Astrocyte of the spinal cord (primary cell): ENCODE results near the gene LMO1.

Experiments used
- DNase-seq: peaks from one replicate; pipeline ENCODE4 v3.0.0; 2011; ENCODE audit warnings: low read depth, low spot score
- H3K4me3 ChIP-seq: 2 replicates; pipeline ENCODE4 v1.5.1; 2011; ENCODE audit warnings: low read depth, mild to moderate bottlenecking, low read length, moderate library complexity
- CTCF ChIP-seq: IDR thresholded peaks from 2 replicates; pipeline ENCODE4 v1.5.1; 2012; ENCODE audit warnings: low read depth, mild to moderate bottlenecking, low read length, inconsistent platforms
- in situ Hi-C: cut with HindIII; loops from 2 replicates; pipeline ENCODE4 v1.10.0; 2017; ENCODE audit warnings: low sequenced_read_pairs

Gene LMO1

GRCh38 chr11:8203414-8203715, 60.3 kb downstream of the LMO1 start:
- TF ChIP-seq CTCF: no peak

GRCh38 chr11:8202516-8203413, 60.9 kb downstream of the LMO1 start:
- in situ Hi-C loops: no loop called here
- no peak overlapping the region for H3K4me3 ChIP-seq
- TF ChIP-seq CTCF: no peak
- no peak for DNase-seq

More at GRCh38 chr11:8203414-8203715, 60.3 kb downstream of the LMO1 start:
- H3K4me3 ChIP-seq: no peak overlapping the region
- DNase-seq: no peak
- in situ Hi-C loops: no loop called here

- no peak for TF ChIP-seq CTCF
- no peak overlapping the region for H3K4me3 ChIP-seq
- in situ Hi-C loops: no loop called here
- DNase-seq: no peak
Observed at GRCh38 chr11:8201644-8202365, 61.9 kb downstream of the LMO1 start.

GRCh38 chr11:8199676-8200075, 64.0 kb downstream of the LMO1 start:
- no peak for TF ChIP-seq CTCF
- no peak overlapping the region for H3K4me3 ChIP-seq
- no peak for DNase-seq
- in situ Hi-C loops: no loop called here

- no peak for TF ChIP-seq CTCF
- in situ Hi-C loops: no loop called here
- no peak overlapping the region for H3K4me3 ChIP-seq
- no peak for DNase-seq
Observed at GRCh38 chr11:8196749-8197148, 66.9 kb downstream of the LMO1 start.

GRCh38 chr11:8194956-8195355, 68.7 kb downstream of the LMO1 start:
- in situ Hi-C loops: no loop called here
- H3K4me3 ChIP-seq: no peak overlapping the region
- no peak for TF ChIP-seq CTCF
- DNase-seq: no peak
